HG02623 (cell line): ENCODE measurements around the gene PGS1.

Experiments used
- ATAC-seq: cut with Tn5 transposase; IDR thresholded peaks from one replicate; pipeline ENCODE4 v1.9.1; 2021; ENCODE audit warnings: moderate library complexity; ENCODE audit not compliant: unreplicated experiment

PGS1 gene

DNA sequence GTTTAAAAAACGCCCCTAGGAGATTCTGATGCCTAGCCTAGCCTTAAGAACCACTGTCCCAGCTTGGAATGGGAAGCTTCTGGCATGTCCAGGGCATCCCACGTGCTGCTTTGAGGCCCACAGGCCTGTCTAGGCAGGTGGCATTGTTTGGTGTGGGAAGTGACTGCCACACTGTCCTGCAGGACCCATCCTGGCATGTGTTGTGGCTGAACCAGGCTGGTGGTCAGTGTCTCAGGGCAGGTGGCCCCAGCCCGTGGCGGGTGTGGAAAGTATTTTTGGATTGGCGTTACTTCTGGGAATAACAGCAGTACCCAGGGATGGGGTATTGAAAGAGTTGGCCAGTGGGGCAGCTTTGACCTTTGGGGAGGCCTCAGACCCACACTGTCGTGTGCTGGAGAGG, 27.9 kb downstream of the PGS1 start:
- ATAC-seq = no peak

DNA sequence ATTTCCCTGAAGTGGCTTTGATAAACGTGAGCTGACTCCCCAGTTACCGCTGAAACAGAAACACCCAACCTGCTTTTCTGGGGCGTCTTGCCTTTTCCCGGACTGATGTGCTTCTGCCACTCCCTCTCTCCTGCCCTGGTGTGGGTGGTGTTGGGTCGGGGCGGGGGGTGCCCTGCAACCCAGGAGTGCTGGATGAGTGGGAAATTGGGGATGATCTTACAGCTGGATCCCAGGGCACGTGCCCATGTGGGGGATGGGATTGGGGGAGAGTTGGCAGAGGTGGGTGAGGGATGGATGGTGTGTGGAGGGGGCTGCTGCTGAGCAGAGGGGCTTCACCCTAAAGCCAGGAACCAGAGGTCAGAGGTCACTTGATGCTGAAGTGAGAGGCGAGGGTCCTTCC, 28.5 kb downstream of the PGS1 start:
- ATAC-seq = no peak

DNA sequence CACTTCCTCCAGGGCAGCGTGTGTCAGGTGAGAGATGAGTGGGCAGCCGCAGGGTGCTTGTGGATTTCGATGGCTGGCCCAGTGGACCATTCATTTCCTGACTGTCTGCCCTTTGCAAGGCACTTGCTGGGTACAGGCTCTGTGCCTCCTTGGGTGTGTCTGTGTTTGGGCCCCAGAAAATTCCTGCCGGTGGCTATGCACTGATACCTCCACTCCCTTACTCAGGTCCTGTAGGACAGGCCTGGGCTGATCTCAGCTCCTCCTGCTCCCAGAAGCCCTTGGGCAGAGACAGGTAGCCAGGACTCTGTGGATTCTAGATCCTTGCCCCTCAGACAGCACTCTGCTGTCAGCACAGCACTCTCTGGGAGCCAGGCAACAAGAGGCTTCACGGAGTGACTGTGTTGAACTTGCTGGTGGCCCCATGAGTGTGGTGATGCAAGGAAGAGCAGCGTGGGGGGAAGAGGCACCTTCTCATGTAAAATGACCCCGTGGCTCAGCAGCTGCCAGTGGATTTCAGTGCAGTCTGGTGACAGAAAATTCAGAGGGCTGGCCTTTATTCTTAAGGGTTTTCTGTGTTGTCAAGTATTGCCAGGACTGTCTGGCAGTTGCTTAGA, 29.0 kb downstream of the PGS1 start:
- ATAC-seq = no peak

DNA sequence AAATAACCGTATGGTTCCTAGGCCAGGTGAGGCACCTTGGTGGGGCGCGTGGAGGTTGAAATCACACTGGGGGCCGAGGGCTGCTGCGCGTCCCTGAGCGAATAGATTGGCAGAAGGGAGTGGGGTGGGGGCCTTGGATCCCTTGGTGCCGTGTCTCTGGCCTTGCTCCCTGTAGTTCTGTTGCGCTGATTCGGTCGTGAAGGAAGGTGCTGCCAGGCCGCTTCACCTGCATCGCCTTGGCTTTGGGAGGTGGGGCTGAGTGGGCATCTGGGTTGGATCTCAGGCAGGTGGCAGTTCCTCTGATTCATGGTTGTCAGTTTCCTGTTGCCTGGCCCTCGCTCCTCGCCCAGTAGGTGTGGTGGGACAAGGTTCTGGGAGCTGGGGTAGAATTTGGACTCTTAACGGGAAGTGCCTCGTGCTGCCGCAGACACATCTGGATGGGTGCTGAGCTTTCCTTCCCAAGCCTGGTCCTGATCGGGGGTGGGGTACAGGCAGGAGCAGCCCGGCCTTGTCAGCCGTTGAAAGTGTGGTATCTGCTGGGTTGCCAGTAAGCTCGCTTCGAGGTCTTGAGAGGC, 30.1 kb downstream of the PGS1 start:
- no peak for ATAC-seq

DNA sequence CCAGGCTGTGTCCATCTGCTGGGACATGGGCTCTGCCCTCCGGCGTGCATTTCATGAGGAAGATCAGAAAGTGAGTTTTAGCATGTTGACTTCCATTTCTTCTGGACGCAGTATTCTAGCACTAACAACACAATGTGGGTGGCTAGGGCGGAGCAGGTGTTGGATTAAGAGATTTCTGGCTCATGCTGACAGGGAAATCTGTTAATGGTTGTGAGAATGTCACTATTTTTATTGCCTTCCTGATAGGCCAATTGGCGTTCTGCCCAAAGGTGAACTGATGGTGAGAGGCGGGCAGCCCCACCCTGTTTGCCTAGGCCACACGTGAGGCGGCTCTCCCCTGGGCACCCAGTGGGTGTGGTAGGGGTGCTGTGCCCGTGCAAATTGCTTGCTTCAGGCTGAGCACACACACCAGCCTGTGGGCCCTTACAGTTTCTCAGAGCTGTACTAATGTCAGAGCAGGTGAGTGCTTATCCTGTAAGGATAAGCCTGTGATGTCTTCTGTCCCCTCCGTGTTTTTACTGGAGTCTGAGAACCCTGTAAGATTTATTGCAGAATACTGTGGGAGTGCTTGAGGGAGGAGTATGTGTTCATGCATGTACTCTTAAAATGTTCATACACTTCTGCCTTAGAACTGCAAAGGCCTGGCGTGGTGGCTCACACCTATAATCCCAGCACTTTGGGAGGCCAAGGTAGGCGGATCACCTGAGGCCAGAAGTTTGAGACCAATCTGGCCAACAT, 30.9 kb downstream of the PGS1 start:
- ATAC-seq = no peak

DNA sequence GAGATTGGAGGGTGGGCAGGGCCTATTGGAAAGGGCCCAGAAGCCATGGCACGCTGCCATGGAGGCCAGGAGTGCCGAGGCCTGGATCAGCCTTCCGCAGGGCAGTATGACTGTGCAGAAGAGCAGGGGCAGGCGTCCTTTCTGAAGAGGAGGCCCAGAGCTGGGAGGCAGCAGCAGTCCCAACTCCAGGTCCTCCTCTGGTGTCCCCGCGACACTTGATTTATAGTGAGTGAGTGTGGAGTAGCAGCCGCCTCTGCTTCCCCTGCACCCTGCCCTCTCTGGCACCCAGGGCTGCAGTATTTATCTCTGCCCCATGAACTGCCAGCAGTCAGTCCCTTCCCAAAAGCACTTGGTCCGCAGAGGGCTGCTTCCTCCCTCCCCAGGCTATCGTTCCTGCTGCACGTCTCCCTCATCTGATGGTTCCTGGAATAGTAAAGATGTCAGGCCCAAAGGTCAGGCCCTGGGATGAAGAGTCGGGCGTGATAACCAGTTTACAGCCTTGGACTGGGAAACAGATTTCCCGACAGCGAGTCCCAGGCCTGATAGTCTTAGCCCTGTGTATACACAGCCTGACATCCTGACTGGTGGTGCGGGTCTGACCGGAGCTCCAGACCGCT, 32.9 kb downstream of the PGS1 start:
- ATAC-seq = no peak

DNA sequence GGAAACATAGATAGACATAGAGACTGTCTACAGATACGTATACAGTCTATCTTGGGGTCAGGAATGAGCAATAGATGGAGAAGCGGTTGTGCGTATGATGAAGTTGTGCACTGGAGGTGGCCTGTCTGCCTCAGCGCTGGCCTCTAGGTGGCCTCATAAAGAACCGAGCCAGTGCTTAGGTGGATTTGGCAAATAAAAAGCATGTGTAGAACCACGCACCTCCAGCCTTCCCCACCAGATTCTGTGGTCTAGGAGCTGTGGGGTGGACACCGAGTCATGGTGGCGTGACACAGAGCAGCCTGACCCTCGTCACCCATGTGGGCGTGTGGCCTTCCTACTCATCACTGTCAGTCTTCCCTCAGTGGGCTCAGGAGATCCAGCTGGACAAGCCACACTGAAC, 34.0 kb downstream of the PGS1 start:
- no peak for ATAC-seq

DNA sequence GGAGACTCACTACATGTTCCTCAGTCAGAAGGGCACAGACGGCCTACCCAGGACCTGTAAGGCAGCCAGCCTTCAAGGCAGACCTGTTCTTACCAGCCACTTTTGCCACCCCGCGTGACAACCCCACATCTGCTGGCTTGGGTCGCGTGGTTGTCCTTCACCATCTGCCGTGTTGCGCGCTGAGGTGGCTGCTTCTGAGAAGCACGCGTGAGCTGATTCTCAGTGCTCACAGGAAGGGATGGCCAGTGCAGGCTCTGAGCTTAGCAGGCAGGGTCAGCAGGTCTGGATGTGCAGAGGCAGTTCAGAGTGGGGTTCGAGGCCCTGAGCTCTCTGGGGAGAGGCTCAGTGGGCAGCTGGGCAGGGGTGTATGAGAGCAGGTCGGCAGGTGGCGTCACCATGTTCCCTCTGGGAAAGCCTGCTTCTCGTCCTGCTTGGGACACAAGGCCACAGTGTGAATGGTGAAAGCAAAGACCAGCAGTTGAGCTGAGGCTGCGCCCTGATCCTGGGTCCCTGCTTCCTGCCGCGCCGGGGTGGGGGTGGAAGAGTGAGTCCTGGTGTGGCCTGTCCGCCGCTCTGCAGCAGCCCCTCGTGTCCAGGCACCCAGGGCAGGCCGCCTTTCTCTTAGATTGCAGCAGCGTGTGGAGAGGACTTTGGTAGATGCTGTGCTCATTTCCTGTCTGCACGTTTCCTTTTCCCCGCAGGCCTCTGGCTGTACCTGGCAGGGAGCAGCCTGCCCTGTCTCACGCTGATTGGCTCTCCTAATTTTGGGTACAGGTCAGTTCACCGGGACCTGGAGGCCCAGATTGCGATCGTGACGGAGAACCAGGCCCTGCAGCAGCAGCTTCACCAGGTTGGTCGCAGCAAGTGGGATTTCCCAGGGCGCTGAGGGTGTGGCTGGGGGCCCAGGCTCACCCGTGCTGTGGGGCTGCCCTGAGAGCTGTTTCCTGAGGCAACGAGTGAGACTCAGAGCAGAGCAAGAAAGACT, 36.0 kb downstream of the PGS1 start:
- ATAC-seq = no peak

DNA sequence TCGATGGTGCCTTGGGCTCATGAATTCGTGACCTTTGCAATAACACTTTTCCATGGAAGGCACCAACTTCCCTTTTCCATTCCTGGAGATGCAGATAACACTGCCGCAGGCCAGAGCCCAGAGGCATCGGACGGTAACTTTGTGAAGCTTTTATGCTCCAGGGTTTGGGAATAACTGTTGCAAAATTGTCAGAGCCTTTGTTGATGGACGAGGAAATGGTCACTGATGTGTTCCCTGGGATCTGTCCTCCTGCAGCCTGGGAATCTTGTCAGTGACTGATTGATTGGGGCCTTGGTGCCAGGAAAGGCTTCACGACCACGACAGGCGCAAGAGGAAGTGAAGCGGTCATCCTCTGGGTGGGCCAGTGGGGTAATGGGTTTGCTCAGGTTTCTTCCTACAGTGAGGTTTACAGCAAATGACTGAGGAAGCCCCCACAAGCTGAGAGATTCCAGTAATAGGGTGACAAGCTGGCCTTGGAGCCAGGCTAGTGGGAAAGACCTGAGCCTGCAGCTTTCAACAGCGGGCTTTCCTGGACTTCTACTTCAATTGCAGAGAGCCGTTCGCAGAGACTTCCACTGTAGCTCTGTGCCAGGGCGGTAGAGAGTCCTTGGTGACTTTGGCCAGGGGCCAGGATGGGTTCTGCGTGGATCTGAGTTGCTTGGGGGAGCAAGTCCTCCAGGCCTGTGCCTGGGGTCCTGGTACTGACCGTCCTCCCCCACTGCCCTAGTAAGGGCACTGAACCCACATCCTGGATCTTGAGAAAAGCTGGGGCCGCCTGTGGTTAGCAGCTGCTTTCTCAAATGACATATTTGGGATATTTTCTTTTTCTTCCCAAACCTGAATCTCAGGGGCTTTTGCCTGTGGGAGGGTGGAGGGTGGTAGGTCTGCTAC, 37.6 kb downstream of the PGS1 start:
- ATAC-seq = no peak

DNA sequence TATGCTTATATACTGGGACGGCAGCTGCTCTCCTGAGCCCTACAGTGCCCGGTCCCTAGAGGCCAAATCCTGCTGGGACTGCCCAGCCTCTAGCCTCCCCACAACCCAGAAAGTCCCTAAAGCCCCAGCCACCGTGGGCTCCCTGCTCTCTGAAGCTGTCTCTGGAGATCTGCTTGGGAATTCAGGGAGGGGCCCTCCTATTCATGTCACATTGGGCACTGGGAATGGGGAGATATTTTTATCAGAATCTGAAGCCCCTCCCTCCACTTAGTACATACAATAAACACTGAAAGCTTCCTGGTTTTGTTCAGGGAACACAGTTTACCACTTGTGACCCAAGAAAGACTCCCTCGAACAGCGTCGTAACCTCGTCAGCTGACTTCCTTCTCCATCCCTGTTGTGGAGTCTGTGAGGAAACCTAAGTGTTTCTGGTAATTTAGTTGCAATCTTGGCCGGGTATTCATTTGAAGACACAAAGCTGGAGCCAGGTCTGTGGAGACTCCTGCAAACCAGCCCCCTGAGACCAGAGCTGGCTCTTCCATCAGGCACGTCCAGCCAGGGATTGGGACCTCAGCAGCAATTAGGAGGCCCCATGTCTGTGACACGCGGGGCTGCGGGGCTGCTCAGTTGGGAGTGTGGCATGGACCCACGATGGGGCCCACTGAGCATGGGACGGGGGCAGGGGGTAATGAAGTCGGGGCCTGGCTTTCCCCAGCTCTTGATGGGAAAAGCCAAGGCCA, 38.5 kb downstream of the PGS1 start:
- no peak for ATAC-seq

DNA sequence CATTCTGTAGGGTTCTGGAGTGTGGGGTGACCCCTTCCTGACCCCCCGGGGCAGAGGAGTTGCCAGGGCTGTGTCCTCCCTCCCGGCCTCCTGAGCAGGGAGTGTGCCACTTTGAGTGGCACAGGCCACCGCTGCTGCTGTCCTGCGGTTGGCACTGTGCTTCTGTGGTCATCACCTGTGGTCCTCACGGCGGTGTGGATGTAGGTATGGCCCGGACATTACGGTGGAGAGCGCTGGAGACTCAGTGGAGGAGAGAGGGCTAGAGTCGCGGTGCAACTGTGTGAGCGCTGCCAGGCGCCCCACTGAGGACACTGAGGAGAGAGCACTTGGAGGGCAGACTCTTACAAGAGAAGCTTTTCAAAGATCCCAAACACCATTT, 39.1 kb downstream of the PGS1 start:
- ATAC-seq = no peak

DNA sequence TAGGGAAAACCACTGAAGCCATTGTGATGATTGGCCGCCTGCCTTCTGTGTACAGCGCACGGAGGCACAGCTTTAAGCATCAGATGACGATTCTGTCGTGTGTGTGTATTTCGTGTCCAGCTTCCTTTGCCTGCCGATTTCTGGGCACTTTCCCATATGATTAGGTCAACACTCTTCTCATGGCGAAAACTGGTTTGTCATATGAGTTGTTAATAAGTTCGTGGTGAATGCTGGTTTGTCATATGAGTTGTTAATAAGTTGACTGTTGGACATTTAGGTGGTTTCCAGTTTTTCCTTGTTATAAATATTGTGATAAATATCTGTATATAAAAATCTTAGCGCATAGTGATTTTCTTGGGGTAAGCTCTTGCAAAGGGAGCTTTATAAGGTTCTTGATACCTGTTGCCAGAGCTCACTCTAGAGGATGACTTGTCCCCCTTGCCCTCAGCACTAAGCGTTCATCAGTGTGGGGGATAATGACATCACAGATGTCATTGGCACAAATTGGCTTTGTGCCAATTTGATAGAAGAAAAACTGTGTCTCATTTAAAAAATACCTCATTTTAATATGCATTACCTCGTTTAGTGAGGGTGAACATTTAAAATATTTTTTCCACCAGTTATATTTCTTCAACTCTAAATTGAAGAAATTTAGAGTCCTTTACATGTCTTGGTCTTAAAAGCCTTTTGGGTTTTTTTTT, 40.0 kb downstream of the PGS1 start:
- no peak for ATAC-seq

DNA sequence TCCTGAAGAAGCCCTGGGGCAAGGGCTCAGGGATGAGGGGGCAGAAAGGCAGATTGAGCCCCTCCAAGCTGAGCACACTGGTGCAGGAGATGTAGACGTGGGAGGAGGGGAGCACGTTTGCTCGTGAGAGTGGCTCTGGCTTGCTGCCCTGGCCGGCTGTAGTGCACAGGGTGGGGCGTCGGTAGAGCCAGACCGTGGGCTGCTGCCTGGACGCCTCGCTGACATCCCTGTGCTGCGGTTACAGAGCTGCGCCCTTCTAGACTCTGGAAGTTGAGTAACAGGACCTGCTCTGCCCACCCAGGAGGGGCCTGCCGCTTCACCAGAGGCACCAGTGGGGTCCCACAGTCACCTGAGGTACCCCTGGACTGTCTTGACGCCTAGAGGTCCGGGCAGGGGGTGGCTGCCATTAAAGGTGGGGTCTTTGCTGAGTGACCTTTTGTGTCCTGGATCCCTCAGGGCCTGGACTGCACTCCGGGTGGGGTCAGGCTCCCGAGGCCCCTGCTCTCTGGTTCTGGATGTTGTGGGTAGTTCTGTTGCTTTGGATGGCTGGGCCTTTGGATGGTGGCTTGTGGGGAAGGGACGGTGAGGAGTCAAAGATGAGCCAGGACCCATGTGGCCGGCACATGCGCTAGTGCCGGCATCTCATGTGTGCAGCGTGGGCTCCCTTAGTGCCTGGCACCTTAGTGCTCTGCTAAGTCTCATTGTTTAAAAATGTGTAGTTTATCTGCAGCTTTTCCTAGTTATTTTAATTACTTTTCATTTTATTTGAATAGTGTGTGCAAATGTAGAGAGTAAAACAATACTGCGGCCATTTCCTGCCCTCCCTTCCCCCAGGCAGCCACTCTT, 41.7 kb downstream of the PGS1 start:
- ATAC-seq = no peak

DNA sequence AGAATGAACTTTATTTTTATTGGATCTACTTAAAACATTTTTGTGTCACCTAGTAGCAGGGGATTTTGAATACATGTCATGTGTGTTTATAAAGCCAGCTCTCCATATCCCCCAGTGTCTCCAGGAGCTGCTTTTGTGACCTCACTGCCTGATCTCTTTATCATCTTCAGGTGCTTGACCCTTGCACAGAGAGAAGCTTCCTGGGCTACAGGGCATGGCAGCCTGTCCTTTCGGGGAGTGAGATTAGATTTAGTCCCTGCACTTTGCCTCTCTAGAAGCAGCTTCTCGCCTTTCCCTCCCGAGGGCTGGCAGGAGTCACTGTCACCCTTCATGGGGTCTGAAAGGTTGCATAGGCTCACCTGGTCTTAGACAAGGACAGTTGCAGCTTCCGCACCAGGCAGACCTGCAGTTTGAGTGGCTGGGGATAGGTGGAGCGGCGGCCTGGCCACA, 42.7 kb downstream of the PGS1 start:
- no peak for ATAC-seq

DNA sequence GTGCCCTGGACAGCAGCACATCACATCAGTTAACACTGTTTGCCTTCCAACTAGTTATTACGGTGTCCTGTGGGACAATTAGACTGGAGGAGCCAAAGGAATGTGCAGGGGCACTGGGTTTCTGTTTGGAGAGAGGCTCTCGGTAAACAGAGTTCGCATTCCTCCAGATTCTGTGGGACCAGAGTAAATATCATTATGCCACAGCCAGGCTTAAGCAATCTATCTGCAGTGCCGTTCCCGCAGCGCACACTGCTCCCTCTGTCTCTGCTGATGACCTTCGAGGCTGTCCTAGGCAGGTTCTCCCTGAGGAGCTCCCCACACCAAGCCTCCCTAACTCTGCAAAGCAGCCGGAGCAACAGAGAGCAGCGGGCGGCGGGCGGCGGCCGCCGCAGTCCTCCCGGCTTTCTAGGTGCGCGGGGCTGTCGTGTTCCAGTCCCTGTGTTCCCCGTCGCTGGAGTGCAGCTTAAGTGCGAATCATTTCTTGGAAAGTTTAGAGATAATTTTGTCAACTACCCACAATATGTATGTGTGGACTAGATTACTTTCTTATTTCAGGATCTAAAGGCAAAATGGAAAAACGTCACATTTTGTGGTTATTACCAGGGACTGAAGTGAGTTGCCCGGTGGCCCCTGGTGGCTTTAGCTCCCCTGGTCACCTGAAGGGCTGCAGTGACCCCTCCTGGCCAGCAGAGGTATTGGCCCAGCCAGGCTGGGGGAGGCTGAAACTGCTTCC, 43.3 kb downstream of the PGS1 start:
- ATAC-seq = no peak

DNA sequence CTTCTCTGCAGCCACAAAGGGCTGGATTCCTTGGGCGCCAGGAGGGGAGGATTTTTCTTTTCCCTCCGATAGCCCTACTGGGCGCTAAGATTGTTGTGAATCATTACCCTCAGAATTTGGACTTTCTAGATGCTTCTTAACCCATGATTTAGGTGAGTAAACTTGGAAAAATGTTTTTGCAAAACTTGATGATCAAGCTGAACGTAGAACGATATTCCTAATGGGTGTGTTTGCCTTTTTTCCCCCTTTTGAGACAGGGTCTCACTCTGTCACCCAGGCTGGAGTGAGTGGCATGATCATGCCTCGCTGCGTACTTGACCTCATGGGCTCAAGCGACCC, 43.8 kb downstream of the PGS1 start:
- no peak for ATAC-seq
